GM18909 (cell line): ENCODE measurements around the gene REPS2.
"Not testable (repeated sequence)": the region's sequence is repeated elsewhere in the genome, so short reads cannot be mapped to it uniquely, and the experiment has no call there.

Experiments
- ATAC-seq: cut with Tn5 transposase; IDR thresholded peaks from one replicate; pipeline ENCODE4 v1.9.1; 2021; ENCODE audit warnings: mild to moderate bottlenecking; ENCODE audit not compliant: unreplicated experiment, poor library complexity

The REPS2 gene

GRCh38 chrX:16962661-16963060 is 16.2 kb downstream of the REPS2 start:
- ATAC-seq: not testable (repeated sequence)

GRCh38 chrX:16963216-16963615 is 16.8 kb downstream of the REPS2 start:
- no peak for ATAC-seq

- not testable (repeated sequence) for ATAC-seq
These were observed 18.5 kb downstream of the REPS2 start for GRCh38 chrX:16964976-16965375.

- ATAC-seq: no peak
These were observed 20.4 kb downstream of the REPS2 start for GRCh38 chrX:16966752-16967448.

- not testable (repeated sequence) for ATAC-seq
These were observed 22.3 kb downstream of the REPS2 start for GRCh38 chrX:16968753-16969152.

GRCh38 chrX:16970977-16971376 is 24.5 kb downstream of the REPS2 start:
- no peak for ATAC-seq

GRCh38 chrX:16971694-16972093 is 25.2 kb downstream of the REPS2 start:
- ATAC-seq: no peak

GRCh38 chrX:16975233-16975632 is 28.8 kb downstream of the REPS2 start:
- ATAC-seq: no peak

- no peak for ATAC-seq
These were observed 31.3 kb downstream of the REPS2 start for GRCh38 chrX:16977771-16978170.

GRCh38 chrX:16978193-16978984 is 31.9 kb downstream of the REPS2 start:
- ATAC-seq: no peak

- ATAC-seq: no peak
These were observed 32.8 kb downstream of the REPS2 start for GRCh38 chrX:16979226-16979625.

GRCh38 chrX:16981209-16981608 is 34.8 kb downstream of the REPS2 start:
- ATAC-seq: no peak

GRCh38 chrX:16981980-16982379 is 35.5 kb downstream of the REPS2 start:
- ATAC-seq: no peak

- ATAC-seq: no peak
These were observed 36.6 kb downstream of the REPS2 start for GRCh38 chrX:16983051-16983450.

GRCh38 chrX:16985286-16985685 is 38.8 kb downstream of the REPS2 start:
- no peak for ATAC-seq

GRCh38 chrX:16986169-16986568 is 39.7 kb downstream of the REPS2 start:
- ATAC-seq: no peak

GRCh38 chrX:16989750-16990149 is 43.3 kb downstream of the REPS2 start:
- ATAC-seq: no peak

GRCh38 chrX:16990839-16991238 is 44.4 kb downstream of the REPS2 start:
- no peak for ATAC-seq

GRCh38 chrX:16992445-16992844 is 46.0 kb downstream of the REPS2 start:
- ATAC-seq: no peak

- ATAC-seq: no peak
These were observed 46.5 kb downstream of the REPS2 start for GRCh38 chrX:16992951-16993350.

GRCh38 chrX:16993791-16994318 is 47.4 kb downstream of the REPS2 start:
- ATAC-seq: no peak
